Thoracic aorta (tissue), 2 donors: ENCODE data around the gene AP1M2. TPM values are rescaled to one million over a fixed set of nuclear protein-coding genes. Genes with fewer than 3 reads are reported as not detected.

ENCODE experiments used
- ATAC-seq: fragments of 150-250 bp; one replicate; pipeline ENCODE4 v1.8.0; 2017; ENCODE audit warnings: low read depth; ENCODE audit not compliant: insufficient number of reproducible peaks, low FRiP score
- DNase-seq: peaks from one replicate; pipeline ENCODE4 v3.0.0-alpha.2; 2020; ENCODE audit warnings: low spot score
- H3K27ac ChIP-seq, 2 donors: fragments of 200-600 bp; sonication (generic); 1 replicate in 1 of 2; 2 replicates in 1 of 2; pipeline ENCODE4 v1.5.1; 2016; ENCODE audit warnings: mild to moderate bottlenecking in 2 of 2, moderate library complexity in 2 of 2
- H3K27me3 ChIP-seq: fragments of 200-600 bp; sonication (generic); replicated peaks from 2 replicates; pipeline ENCODE4 v1.6.0; 2016; ENCODE audit warnings: mild to moderate bottlenecking; ENCODE audit not compliant: insufficient read depth
- H3K36me3 ChIP-seq: fragments of 200-600 bp; sonication (generic); one replicate; pipeline ENCODE4 v1.5.1; 2016
- H3K4me1 ChIP-seq, 2 donors: fragments of 200-600 bp; sonication (generic); 1 replicate in 1 of 2; 2 replicates in 1 of 2; pipeline versions ENCODE4 v1.5.1 to v1.6.0; 2016; ENCODE audit warnings: low read depth in 2 of 2, mild to moderate bottlenecking in 1 of 2; ENCODE audit not compliant: control insufficient read depth in 1 of 2
- H3K4me3 ChIP-seq: fragments of 200-600 bp; sonication (generic); 2 replicates; pipeline ENCODE4 v1.5.1; 2016; ENCODE audit warnings: mild to moderate bottlenecking
- H3K9me3 ChIP-seq: fragments of 200-600 bp; sonication (generic); 2 replicates; pipeline ENCODE4 v1.5.1; 2016
- CTCF ChIP-seq: fragments of 200-600 bp; sonication (generic); IDR thresholded peaks from one replicate; pipeline ENCODE4 v1.5.1; 2019; ENCODE audit warnings: antibody characterized with exemption
- total RNA-seq, 2 donors: library from RNA; depleted of rRNA; stranded (reverse); fragments of >200 nt; gene quantifications; one replicate each; pipeline versions ENCODE4 v1.1.0 to v1.2.3, GENCODE V29; 2016

The AP1M2 gene
- total RNA-seq, 2 donors from 2014 or later, result 2.3 TPM; not detected in 1

GRCh38 chr19:10566658-10567410 is 20.3 kb downstream of the AP1M2 start:
- no peak for TF ChIP-seq CTCF
- Histone ChIP-seq H3K4me3 (peak overlapping the region; percentile 96), H3K27me3 (no peaks in the 10 kb centered on the region), H3K27ac (peak overlapping the region; percentile 84 to 90), H3K4me1 (peaks cover 28 to 37% of the 10 kb centered on the region in 2 donors), H3K36me3 (no peaks in the 10 kb centered on the region), H3K9me3 (no peaks in the 10 kb centered on the region)
- DNase-seq (no peak), ATAC-seq (no peak)

- no peaks in the 10 kb centered on the region for H3K9me3 ChIP-seq
- H3K4me3 ChIP-seq, result peak overlapping the region; percentile 96
- H3K4me1 ChIP-seq, result peaks cover 28 to 37% of the 10 kb centered on the region in 2 donors
- TF ChIP-seq CTCF, result no peak
- H3K27me3 ChIP-seq, result no peaks in the 10 kb centered on the region
- ATAC-seq (no peak), DNase-seq (no peak)
- no peaks in the 10 kb centered on the region for H3K36me3 ChIP-seq
- H3K27ac ChIP-seq, result peak overlapping the region; percentile 84 to 90
Measured at GRCh38 chr19:10566408-10566657, 20.8 kb downstream of the AP1M2 start.

- ATAC-seq (peak; percentile 73), DNase-seq (peak; percentile 95)
- Histone ChIP-seq H3K27ac (peak within 1 kb of the TSS; percentile 84 to 90), H3K27me3 (no peaks in the 10 kb centered on the region), H3K36me3 (no peaks in the 10 kb centered on the region), H3K4me1 (peaks cover 28 to 37% of the 10 kb centered on the region in 2 donors), H3K9me3 (no peaks in the 10 kb centered on the region), H3K4me3 (peak within 1 kb of the TSS; percentile 96)
- TF ChIP-seq CTCF, result peak; percentile 46
Measured at GRCh38 chr19:10565567-10566407, 21.3 kb downstream of the AP1M2 start, which contains the start of gene KRI1. Gene KRI1, minus strand, starts transcription at chr19:10566010. Its CDS starts 11 bp downstream, at chr19:10565999.

GRCh38 chr19:10565028-10565566 is 22.0 kb downstream of the AP1M2 start:
- Histone ChIP-seq H3K27me3 (no peaks in the 10 kb centered on the region), H3K27ac (peak overlapping the region; percentile 77 to 81), H3K9me3 (no peaks in the 10 kb centered on the region), H3K4me3 (peak overlapping the region; percentile 96), H3K36me3 (peaks cover 3% of the 10 kb centered on the region), H3K4me1 (peaks cover 28 to 37% of the 10 kb centered on the region in 2 donors)
- no peak for ATAC-seq
- no peak for TF ChIP-seq CTCF
- DNase-seq, result no peak

GRCh38 chr19:10562609-10563008 is 24.5 kb downstream of the AP1M2 start:
- Histone ChIP-seq H3K4me1 (peaks cover 17 to 24% of the 10 kb centered on the region in 2 donors), H3K4me3 (no peak overlapping the region), H3K27me3 (no peaks in the 10 kb centered on the region), H3K27ac (no peak overlapping the region), H3K9me3 (no peaks in the 10 kb centered on the region), H3K36me3 (peaks cover 25% of the 10 kb centered on the region)
- ATAC-seq, result no peak
- no peak for TF ChIP-seq CTCF
- DNase-seq, result no peak
